GM21825 (cell line): ENCODE data around the gene ANKRD11.

Source experiments
- ATAC-seq: cut with Tn5 transposase; IDR thresholded peaks from one replicate; pipeline ENCODE4 v1.9.1; 2021; ENCODE audit warnings: mild to moderate bottlenecking, moderate library complexity; ENCODE audit not compliant: unreplicated experiment

The ANKRD11 gene

DNA sequence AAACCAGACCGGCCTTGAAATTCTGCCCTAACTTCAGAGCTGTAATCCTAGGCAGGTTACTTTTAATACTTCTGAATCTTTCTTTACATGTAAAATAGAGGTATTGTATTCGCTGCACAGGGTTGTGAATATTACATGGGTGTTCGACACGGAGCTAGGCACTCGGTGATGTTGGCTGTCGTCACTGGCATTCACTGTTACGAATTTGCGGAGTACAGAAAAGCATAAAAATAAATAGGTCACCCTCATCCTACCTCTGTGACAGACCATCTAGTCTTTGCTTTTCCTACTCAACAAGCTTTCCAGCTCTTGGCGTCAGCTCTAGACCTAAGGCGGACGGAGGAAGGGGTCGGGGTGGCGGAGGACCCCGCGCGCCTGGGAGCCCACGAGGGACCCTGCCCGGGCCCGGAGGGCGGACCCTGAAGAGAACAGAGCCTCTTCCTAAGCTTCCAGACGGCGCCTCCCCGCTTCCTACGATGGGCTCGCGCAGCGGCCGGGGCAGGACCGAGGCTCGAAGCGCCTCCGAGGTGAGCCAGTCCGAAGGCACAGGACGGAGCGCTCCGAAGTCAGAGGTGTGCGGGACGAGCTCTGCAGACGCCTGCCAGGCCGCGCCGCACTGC is 17.0 kb upstream of the ANKRD11 start:
- no peak for ATAC-seq

DNA sequence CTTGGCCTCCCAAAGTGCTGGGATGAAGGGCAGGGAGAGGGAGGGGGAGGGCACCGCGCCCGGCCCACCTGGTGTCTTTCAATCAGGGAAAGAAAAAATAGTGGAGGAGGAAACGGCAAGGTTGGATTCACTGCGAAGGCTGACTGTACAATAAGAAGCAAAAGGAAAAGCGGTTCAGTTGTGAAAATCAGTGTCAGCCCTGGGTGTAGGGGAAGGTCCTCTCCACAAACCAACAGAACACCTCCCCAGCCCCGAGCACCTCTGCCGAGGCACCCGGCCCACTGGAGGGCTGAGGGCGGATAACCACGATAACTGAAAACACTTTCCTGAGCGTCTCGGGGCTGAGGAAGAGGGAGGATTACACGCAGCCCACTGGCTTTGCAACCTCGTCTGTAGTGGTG is 16.4 kb upstream of the ANKRD11 start:
- ATAC-seq, result no peak

DNA sequence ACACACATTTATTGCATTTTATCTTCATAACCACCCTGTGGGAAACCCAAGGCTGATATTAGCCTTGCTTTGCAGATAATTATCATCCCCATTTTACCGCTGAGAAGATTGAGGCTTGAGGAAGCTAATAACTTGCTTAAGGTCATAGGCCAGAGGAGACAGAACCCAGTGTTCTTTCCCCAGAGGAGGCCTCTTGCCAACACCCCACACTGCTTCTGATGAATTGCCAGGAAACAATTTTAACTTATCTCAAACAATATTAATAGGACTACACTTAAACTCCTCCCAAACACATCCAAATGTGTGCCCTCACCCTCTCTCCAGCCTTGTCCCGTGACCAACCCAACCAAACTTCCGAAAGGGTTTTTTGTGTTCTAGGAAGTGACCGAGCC is 15.7 kb upstream of the ANKRD11 start:
- ATAC-seq, result no peak

DNA sequence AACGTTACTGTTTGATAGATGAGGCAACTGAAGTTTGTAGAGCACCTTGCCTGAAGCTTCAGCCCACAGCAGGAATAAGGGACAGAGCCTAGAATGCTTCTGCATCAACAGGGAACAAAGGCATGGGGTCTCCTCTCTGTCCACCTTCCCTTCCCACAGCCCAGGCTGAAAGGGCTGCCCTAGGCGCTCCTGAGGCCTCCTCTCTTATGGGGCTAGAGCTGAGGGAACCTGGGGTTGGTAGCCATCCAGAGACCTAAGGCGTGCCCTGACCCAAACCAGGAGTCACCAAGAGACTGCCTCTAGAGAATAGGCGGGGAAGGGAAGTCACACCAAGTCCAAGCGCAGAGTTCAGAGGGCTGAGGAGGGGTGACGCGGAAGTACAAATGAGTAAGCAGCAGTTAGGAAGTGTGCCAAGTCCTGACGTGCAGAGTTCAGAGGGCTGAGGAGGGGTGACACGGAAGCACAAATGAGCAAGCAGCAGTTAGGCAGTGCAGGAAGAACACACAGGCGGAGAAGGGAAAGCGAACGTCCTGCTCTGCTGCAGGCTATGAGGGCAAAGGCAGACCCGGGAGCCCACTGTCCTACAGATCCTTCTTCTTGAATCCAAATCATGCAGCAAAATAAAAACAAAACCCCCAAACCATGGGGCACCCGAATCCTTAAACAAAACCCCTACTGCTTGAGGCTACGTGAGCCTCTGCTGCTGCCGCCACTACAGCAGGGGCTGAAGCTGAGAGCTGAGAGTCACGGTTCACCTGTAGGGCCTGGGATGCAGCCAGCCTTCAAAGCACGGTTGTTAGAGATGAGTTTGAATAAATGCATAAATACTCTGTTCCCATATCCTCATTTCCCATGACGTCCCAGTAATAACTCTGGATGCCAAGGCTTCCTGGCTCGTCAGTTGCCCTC is 15.1 kb upstream of the ANKRD11 start:
- ATAC-seq, result peak; percentile 39

DNA sequence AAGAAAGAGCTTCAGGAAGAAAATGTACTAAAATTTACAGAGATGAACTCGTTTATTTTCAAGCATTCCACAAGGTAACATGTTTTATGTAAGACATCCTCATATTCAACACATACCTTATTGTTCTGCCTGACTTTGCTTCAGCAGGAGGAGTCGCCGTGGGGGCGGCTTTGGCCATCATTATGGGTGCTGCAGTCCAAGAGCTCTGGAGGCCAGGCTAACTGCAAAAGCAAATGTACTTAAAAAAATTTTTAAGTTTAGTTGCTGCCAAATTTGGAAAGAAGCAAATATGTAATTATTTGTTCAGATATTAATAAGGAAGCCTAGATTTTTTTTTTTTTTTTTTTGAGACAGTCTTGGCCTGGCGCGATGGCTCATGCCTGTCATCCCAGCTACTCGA is 13.7 kb upstream of the ANKRD11 start:
- no peak for ATAC-seq

DNA sequence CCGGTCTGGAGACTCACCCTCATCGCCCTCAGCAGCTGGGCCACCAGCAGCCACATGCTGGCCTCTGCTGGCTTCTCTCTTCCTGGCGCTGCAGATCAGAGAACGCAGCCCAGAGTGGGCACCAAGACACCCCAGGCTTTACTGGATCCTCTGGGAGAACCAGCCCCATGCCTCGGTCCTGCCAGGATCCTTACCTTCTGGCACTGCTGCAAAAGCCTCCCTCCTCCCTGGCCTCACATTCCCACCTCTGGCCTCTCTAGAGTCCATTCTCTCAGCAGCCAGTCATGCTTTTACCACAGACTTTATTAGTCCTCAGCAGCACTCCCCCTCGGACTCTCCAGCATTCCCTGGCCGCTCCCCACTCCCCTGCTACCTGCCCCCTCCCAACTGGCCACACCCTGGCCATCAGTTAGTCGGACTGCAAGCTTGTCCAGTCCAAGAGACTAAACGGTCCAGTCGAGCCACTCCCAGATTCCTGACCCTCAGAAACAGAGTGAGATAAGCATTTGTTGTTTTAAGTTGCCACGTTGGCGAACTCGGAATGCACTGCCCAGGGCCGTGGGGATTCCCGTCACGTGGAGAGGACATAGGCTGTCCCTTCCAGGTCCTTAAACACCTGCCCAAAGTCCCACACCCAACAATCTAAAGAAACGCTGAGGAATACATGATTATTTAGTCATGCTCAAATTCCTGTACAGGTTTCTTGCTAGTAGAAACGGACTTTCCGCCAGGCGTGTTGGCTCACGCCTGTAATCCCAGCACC is 11.9 kb upstream of the ANKRD11 start:
- no peak for ATAC-seq

DNA sequence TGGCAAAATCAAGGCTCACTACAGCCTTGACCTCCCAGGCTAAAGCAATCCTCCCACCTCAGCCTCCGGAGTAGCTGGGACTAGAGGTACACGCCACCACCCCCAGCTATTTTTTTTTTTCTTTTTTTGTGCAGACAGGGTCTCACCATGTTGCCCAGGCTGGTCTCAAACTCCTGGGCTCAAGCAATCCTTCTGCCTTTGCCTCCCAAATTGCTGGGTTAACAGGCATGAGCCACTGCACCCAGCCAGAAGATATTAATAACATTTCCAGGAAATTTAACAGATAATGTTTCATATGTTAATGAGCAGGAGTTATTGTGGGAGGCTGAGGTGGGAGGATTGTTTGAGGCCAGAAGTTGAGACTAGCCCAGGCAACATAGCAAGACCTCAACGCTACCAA is 9.4 kb upstream of the ANKRD11 start:
- ATAC-seq, result no peak

DNA sequence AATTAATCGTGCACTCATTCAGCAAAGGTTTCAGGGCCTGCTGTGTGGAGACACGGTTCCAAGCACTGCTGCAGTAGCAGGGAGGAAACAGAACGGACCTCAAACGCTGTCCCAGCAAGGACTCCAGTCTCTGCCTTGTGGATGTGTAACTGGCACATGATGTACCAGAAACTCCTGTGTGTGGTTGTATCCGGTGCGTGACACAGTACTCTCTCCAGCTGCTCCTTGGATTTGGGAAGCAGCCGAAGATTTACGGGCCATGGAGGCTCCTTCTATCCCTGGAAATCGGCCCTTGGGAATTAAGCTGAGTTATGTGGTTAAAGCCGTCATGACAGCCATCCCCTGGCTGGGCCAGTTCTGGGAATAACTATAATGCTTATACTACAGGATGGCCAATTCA is 8.5 kb upstream of the ANKRD11 start:
- no peak for ATAC-seq

DNA sequence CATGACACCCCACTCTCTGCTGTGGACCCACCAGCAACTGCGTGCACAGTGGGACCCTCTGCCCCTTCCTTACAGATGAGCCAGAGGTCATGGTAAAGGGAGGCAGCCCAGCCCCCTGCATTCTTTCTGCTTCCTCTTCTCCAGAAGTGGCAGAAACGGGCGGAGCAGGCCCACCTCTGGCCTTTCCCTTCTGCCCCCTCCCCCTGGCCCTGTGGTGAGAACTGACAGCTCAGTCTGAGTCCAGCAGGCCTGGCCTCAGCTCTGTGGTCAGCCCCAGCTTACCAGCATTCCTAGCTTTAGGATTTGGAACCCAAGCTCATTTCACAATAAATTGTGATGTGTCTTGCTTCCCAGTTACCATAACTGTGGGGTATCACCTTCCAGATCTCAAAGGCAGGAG is 4.8 kb upstream of the ANKRD11 start:
- no peak for ATAC-seq

DNA sequence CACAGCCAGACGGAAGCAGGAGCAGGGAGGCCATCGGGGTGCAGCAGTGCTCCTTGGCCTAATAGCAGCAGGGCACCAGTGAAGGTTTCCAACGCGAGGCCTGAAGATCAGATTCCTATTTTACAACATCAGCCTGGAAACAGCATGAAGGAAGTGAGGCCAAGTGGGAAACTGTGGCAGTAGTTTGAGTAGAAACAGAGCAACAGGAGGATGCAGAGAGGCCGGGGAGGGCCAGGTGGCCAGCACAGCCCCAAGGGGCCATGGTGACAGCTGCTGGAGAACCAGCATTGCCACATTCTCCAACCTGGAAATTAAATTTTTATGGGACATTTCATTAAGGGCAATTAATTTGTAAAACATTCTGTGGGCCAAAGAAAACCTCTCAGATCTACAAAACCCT is 3.4 kb upstream of the ANKRD11 start:
- ATAC-seq, result no peak

DNA sequence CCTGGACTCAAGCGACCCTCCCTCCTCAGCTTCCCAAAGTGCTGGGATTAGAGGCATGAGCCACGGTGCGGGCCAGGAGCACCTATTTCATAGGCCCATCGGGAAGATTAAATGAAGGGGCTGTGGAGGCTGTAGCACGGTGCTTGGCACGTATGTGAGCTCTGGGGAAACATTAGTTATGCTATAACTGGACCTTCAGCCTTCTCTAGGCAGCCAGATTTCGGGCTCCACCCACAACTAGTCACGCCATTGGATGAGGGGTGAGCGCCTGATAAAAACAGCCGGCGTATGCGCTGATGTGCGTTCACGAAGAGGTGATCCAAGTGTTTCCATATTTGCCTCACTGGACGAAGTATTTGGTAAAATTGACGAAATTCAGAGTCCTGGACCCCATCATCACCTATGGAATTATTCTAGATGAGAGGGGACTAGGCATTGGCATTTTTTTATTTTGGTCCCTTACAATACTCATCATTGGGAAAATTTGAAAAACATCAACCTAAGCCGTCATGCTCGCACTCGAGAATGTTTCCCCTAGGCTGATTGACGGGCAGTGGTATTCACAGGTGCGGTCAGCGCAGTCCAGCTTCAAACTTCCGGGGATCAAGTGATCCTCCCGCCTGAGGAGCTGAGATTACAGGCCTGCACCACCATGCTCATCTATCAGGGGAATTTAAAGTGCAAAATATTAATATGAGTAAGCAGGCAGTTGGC is 1.8 kb upstream of the ANKRD11 start:
- ATAC-seq, result no peak

DNA sequence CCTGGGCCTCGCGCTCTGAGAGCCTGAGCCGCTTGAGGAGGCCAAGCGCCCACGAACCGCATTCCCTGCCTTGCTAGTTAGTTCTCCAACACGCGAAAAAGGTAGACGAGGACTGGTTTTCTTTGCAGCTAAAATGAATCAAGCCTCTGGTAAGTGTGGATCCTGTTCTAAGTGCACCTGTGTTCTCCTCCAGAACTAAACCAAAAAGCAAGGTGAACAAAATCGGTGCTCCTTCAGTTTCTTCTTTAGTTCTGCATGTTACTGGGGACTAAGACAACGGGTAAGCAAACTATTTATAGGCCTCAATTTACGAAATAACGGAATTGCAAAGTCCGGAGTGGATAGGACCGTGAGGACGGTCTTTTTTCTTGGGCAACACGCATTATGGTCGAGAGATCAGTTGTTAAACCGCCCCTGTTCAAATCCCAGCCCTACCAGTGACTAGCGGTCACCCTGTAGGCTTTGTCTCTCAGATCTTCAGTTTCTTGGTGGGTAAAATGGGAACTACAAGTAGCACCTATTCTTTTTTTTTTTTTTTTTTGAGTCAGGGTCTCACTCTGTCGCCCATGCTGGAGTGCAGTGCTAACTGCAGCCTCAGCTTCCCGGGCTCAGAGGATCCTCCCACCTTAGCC is 993 bp upstream of the ANKRD11 start:
- no peak for ATAC-seq

DNA sequence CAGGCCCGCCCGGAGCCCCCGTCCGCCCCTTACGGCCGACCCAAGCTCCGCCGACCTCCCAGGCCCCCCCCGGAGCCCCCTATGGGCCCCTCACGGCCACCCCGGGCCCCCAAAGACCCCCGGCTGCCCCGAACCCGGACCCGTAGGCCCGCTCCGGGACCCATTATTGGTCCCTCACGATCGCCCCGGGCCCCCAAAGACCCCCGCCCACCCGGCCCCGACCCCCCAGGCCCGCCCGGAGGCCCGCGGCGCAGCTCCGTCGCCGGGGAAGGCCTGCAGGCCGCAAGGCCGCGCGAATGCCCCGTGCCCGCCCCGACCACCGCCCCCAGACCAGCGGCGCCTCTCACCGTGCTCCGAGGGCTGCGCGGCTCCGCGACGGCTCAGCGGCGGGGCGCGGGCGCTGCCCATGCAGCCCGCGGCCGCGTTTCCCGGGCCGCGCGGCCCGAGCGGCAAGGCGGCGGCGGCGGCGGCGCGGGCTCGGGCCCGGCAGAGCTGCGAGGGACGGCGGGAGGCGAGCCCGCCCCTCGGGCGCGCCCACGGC is 393 bp downstream of the ANKRD11 start:
- no peak for ATAC-seq

DNA sequence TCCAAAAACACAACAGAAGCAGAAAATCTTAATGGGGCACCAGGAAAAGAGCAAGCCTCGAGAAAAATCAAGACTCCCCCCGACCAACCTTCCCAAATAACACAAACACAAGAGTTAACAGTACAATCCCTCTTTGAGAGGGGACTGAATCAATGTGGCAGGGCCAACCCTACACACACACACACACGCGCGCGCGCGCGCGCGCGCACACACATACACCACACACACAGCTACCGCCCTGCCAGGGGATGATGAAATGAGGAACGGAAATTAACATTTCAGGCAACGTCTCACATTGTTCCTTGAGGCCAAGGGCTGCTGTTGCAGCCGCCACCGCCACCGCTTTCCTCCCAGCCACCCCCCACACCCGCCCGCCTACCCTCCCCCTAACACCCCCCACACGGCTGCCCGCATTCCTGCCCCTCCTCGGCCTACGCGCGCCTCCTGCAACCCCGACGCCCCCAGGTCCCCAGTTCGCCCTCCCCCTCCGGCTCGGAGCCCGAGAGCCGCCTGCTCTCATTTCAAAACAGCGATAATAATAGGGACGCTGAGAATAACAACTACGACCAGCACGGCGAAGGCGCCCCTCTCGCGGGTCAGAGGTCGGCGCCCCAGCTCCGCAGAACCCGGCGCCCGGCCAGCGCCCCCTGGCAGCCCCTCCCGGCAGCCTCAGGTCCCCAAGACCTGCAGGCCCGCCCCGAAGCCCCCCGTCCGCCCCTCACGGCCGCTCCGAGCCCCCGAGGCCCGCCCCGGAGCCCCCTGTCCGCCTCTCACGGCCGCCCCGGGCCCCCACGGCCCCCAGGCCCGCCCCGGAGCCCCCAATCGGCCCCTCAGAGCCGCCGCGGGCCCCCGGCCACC is 1.1 kb downstream of the ANKRD11 start:
- ATAC-seq, result peak; percentile 19

DNA sequence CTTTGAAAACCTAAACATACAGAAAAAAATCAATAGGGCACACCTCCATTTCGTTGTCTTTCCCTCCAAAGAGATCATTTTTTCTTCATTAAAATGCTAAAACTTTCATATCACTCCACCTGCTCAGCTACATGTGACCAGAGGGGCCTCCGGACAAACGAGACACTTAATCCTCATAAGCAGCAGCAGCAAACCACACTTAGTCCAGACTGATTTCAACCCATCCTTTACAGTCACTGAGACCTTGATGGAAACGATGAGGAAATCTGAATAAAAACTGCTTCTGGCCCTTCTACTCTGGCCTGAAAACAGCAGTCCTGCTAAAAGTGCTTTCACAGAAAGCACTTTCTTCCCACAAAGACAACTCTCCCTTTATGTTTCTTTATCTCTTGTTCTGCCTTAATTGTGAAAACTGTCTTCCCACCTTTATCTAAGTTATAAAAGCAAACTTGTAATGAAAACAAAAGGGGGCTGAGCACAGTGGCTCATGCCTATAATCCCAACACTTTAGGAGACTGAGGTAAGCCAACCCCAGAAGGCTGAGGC is 4.6 kb downstream of the ANKRD11 start:
- ATAC-seq, result no peak

DNA sequence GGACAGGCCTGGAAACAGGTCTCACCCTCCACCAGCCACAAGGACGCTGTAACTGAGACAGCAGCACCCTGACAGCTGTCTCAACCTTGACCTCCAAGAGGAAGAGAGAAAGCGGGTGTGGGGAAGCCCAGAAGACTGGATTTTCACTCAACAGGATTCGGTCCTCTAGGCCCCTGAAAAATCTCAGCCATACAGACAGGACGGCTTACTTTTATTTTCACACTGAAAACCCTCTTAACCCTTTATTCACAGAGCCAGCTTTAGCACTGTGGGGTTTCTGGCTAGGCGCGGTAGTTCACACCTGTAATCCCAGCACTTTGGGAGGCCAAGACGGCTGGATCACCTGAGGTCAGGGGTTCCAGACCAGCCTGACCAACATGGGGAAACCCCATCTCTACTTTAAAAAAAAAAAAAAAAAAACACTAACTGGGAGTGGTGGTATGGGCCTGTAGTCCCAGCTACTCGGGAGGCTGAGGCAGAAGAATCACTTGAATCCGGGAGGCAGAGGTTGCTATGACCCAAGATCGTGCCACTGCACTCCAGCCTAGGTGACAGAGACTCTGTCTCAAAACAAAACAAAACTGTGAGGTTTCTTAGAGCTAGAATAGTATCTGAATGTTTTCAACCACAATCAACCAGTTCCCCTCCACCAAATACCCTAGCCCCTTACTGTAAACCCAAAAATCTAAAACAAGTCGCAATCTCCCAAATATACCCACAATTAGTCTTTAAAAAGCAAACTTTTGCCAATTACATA is 5.3 kb downstream of the ANKRD11 start:
- peak; percentile 33 for ATAC-seq

DNA sequence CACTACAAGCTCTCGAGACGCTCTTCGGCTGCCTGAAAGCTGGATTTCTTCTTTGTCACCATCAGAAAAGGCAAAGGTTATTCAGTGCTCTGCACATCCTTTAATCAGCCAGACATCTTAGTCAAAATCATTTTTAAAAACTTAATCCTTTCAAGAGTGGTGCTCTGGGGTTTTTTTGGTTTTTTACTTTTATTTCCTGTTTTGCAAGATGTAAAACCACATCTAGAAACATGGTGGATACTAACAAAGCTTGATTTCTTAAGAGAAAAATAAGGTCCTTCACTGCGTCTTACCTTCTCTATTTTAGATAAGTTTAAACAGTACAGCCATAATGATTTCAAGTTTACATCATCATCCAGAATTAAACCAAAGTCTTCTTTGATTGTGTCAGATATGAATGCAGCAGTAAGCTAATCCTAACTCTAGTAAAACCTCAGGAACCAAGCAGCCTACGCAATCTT is 6.3 kb downstream of the ANKRD11 start:
- ATAC-seq, result no peak

DNA sequence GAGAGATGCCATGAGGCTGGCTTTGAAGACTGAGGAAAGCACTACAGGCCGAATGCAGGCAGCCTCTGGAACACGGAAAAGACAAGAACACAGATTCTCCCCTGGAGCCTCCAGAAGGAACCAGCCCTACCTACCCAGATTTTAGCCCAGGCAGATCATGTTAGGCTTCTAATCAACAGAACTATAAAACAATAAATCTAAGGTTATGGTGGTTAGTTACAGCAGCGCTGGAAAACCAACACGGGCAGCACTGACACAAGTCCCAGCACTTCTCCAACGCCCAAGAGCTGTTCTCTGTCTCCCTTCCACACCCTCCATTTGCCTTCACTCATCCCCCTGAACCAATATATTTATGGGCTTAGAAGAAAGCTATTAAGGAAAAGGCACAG is 7.5 kb downstream of the ANKRD11 start:
- ATAC-seq, result no peak
